Measurements from ENCODE around the gene AGBL3.

AGBL3 gene

DNA sequence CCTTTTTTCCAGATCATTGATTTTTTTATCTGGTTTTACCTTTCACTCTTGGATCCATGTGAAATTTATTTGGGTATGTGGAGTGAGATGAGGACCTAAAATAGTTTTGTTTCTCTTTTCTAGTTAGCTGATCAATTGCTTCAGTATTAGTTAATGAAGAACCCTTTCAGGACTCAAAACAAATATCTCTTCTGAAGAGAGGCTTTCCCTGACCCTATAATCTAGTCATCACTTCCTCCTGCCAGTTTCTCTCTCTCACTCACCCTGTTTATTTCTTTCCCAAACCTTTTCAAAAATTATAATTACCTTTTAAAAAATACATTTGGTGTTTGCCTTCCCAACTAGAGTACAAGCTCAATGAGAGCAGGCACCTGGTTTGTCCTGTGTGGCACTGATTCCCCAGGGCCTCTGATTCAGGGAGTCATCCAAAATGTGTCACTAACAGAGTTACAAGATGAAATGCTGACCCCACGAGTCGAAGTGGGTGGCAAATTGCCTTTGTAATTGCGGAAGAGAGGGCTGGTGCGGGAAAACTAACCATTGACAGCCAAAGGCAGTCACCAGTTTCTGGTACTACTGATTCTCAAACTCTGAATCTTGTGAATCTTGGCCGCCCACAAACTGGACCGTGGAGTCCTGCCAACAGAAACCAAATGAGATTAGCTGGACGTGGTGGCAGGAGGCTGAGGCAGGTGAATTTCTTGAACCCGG lies 163.9 kb downstream of the AGBL3 start:
- no peak for DNase-seq

DNA sequence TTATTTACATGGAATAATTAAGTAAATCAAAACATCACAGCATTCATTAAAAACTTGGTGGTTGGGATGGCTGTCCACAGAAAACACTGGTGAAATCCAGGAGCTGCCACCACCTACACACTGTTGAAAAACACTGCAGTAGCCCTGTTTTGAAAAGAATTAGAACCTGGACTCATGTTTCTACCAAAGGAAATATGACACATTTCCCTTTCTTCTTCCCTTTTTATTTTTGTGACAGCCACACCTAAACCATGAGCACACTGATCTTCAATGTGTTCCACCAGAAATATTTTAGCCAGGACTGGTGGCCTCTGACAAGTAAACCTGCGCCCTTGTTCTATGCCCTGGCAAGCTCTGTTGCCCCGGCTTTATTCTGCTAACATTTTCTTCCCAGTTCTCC lies 164.8 kb downstream of the AGBL3 start:
- DNase-seq, result no peak

GRCh38 chr7:135151533-135151932 lies 165.2 kb downstream of the AGBL3 start:
- no peak for DNase-seq

DNA sequence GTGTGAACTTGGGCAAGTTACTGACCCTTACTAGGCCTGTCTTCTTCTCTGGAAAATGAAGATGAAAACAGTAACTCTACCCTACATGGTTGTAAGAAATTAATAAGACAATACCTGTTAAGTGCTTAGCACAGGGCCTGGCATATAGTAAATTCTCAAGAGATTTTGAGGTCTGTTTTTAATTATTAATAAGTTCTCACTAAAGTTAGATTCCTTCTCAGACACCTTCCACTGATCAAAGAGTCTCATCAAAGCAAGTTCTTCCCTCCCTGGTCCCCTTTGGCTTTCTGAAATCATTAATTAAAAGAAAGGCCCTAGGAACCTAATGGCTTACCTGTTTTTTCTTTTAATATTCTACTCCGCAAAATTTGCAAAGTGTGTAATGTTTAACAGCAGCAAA lies 166.1 kb downstream of the AGBL3 start:
- DNase-seq, result no peak

DNA sequence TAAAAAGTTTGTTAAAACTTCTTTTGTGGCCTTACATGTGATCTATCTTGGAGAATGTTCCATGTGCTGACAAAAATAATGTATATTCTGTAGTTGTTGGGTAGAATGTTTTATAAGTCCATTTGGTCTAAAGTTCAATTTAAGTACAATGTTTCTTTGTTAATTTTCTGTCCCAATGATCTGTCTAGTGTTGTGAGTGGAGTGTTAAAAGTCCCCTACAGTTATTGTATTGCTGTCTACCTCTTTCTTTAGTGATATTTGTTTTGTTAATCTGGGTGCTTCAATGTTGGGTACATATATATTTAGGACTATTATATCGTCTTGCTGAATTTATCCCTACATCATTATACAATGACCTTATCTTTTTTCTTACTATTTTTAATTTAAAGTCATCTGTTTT lies 168.4 kb downstream of the AGBL3 start:
- no peak for DNase-seq

DNA sequence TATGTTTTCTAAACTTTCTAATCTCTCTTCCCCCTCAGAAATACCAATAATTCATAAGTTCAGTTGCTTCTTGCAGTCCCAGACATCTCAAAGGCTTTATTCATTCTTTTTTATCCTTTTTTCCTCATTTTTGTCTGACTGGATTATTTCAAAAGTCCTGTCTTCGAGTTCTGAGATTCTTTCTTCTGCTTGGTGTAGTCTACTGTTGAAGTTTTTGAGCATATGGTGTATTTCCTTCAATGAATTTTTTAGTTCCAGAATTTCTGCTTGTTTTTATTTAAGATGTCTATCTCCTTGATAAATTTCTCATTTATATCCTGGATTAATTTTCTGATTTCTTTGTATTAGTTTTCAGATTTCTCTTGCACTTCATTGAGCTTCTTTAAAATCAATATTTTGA lies 170.0 kb downstream of the AGBL3 start:
- no peak for DNase-seq

DNA sequence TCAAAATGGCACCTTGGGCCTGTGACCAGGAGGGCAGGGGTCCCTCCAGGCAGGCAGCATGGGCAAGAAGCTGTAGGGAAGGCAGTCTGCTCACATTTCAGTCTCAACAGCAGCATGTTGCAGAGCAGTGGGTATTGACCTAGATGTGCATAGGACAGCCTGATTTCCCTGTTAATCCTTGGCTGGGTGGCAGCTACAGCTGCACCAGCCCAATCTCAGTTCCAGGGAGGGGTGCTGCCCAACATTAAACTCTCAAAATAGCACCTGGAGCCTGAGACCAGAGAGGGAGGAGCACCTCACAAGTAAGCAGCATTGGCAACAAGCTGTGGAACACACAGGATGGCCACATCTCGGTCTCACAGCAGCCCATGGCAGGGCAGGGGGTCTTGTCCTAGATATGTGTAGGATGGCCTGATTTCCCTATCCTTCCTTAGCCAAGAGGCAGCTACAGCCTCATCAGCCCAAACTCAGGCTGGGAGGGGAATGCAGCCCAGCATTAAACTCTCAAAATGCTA lies 171.9 kb downstream of the AGBL3 start:
- DNase-seq, result no peak

- DNase-seq, result no peak
Measured at GRCh38 chr7:135158874-135159273, 172.6 kb downstream of the AGBL3 start.

- DNase-seq, result no peak
Measured at GRCh38 chr7:135159359-135160085, 173.2 kb downstream of the AGBL3 start.

DNA sequence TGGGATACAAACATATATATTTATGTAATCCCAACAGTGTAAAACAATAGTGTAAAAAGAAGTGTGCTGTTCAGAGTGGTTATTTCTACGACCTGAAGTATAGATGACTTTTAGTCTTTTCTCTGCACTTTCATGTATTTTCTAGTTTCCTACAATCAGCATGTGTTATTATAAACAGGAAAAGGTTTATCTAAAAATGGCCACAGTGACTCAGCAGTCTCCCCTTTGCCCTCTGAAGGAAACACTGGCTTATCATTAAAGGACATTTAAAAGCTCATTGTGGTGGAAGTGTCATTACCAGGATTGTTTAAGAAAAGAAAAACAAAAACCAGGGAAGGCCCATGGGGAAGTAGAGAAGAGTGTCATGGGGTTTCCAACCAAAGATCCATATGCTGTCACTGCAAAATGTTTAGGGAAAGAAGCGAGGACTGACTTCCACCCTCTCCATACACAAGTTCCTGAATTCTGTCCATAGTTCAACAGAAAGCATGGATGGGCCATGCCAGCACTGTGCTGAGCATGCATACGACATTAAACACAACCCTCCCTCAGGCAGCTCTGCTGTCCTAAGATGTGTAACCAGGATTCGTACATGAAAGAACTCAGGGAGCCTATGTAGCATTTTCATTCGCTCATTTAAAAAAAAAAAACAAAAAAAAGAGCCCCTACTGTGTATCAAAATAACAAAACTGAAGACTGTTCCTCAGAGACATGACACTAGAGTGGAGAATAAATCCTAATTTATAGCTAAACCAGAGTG lies 174.0 kb downstream of the AGBL3 start:
- DNase-seq, result no peak

- DNase-seq, result no peak
Measured at GRCh38 chr7:135160858-135161653, 174.7 kb downstream of the AGBL3 start.

DNA sequence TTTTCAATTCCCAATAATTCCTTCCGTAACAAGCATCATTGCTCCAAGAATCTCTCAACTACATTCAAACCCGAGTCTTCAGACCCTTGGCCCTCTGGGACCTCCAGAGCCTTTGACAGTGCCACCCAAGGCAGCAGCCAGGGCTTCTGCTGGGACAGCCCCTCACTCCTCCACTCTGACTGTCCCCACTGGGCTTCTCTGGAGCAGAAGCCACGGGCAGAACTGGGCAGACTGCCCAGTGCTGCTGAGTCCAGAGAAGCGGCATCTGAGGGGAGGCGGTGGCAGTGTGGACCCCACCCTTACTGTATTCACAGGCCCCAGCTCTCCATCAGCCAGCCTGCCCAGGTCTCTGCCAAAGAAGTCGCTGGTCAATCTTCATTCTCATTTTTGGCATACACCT lies 175.4 kb downstream of the AGBL3 start:
- DNase-seq, result no peak

DNA sequence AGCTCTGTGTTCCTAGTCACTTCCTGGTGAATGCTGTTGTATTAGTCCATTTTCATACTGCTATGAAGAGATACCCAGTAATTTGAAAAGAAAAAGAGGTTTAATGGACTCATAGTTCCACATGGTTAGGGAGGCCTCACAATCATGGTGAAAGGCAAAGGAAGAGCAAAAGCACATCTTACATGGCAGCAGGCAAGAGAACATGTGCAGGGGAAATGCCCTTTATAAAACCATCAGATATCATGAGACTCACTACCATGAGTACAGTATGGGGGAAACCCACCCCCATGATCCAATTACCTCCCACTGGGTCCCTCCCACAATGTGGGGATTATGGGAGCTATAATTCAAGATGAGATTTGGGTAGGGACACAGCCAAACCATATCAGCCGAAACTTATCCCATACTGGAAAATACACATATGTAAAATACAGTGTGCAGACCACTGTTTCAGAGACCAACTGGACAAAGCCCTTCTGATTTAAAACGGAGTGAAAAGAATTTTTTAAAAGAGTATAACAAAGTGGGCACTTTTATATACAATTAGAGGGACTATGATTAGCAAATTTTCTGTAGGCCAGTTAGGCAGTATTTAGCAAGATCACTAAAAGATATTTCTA lies 176.2 kb downstream of the AGBL3 start:
- DNase-seq, result no peak

- DNase-seq, result no peak
Measured at GRCh38 chr7:135164357-135165061, 178.2 kb downstream of the AGBL3 start.

GRCh38 chr7:135165862-135166261 lies 179.6 kb downstream of the AGBL3 start:
- no peak for DNase-seq

DNA sequence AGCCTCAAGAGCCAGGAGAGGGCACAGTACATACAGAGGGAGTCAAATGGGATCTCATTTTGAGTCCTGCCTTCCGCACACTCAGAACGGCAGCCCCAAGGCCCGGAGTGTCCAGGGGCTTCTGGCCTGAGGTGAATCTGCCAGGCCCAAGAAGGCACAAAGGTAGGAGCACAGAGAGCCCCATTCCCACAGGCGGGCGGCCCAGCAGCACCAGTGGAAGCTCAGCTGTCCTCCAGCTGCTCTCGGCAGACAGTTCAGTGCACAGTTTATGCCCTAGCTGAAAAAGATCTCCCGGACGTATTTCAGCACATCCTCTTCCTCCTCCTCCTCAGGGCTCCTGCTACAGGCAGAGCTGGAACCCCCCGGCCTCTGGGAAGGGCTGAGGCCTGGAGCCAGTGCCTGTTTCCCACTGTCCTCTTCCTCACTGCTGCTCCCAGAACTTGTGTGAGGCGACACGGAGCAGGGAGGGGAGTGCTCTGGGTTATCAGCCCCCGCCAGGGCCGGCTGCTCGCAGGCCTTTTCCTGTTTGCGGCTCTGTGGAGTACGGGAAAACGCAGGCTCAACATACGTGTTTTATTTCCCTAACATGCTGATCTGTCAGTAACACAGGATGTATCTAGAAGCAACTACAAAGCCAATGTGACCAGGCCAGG lies 180.2 kb downstream of the AGBL3 start:
- DNase-seq, result no peak

DNA sequence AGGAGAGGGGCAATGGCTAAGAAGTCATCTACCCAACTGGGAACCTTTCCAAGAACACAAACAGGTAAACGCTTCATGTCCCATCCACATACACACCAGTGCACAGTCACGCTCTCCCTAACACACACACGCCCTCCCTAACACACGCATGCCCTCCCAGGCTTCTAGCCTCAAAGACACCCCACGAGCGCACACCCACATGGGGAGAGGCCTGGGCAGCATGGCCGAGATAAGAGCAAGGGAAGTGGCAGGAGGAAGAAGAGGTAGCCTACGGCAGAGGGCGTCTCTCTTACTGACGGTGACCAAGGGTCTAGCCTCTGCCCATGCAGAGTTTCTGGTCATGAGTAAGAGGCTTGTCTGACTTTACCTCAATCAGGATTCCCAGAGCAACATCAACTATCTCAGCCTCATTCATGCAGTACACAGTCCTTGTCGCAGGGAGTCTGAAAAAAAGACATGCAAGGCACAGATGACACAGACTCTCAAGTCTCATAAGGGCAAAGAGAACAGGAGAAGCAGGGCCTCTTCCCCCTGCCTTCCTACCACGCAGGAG lies 181.1 kb downstream of the AGBL3 start:
- no peak for DNase-seq

- peak; percentile 38 for DNase-seq
Measured at GRCh38 chr7:135168001-135168400, 181.7 kb downstream of the AGBL3 start.

GRCh38 chr7:135168489-135169140 lies 182.3 kb downstream of the AGBL3 start:
- DNase-seq, result no peak
